Osteocyte (in vitro differentiated cells): ENCODE data around the gene NOTCH1. TPM values are rescaled to one million over a fixed set of nuclear protein-coding genes. Genes with fewer than 3 reads are reported as not detected.

Source experiments
- DNase-seq: peaks from one replicate; pipeline ENCODE4 v3.0.0; 2021; ENCODE audit warnings: mixed read lengths; ENCODE audit not compliant: unreplicated experiment; ENCODE audit errors: extremely low spot score
- H3K27ac Mint-ChIP-seq: one replicate; pipeline ENCODE4 v1.8.0; 2021; ENCODE audit warnings: mild to moderate bottlenecking, mixed read lengths; ENCODE audit not compliant: unreplicated experiment
- H3K27me3 Mint-ChIP-seq: one replicate; pipeline ENCODE4 v1.8.0; 2021; ENCODE audit warnings: mixed read lengths; ENCODE audit not compliant: unreplicated experiment
- H3K36me3 Mint-ChIP-seq: one replicate; pipeline ENCODE4 v1.8.0; 2021; ENCODE audit warnings: mixed read lengths; ENCODE audit not compliant: unreplicated experiment
- H3K4me1 Mint-ChIP-seq: one replicate; pipeline ENCODE4 v1.8.0; 2021; ENCODE audit warnings: mixed read lengths; ENCODE audit not compliant: unreplicated experiment
- H3K4me3 Mint-ChIP-seq: one replicate; pipeline ENCODE4 v1.8.0; 2021; ENCODE audit warnings: mild to moderate bottlenecking, moderate library complexity, mixed read lengths; ENCODE audit not compliant: unreplicated experiment
- H3K9me3 Mint-ChIP-seq: one replicate; pipeline ENCODE4 v1.8.0; 2021; ENCODE audit warnings: mixed read lengths; ENCODE audit not compliant: unreplicated experiment
- total RNA-seq: library from RNA; stranded (reverse); gene quantifications from 2 replicates; pipeline ENCODE4 v1.2.1, GENCODE V29; 2021
- TF ChIP-seq, protein P1 (sequence below): fragments of 200-600 bp; sonication (generic); IDR thresholded peaks from 2 replicates; pipeline ENCODE4 v1.5.0; 2021; ENCODE audit warnings: antibody characterized with exemption, mild to moderate bottlenecking, moderate library complexity

Gene NOTCH1
- total RNA-seq, 1 donor from 2014 or later: 44.9 TPM

DNA sequence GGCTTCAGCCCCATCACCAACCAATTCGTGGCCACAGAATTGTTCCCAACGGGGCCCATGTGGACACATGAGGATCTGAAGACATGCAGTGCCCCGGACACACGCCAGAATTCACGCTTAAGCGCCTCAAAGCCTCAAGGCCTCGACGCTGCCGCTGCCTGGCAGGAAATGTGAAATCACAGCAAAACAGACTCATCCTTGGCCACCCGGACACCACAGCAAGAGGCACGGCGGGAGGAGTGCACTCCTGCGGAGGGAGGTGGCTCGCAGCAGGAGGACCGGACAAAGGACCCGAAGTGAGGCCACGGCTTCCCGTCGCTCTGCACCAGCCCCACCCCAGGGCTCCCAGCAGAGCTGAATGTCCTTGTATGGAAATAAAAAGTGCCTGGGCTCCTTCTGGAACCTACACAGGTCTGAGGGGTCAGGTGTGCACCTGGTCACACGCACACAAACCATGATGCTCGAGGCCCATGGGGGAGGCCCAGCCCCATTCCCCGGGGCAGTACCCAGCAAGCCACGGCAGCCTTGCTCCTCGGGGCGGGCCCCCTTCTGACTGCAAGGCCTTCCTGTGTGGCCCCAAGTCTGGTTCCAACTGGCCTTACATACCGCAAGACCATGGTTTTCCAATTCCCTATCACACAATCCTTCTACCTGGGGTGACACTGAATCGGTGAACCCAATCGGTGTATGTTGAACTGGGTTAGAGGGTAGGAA is 73.1 kb downstream of the NOTCH1 start:
- TF ChIP-seq, protein P1, sequence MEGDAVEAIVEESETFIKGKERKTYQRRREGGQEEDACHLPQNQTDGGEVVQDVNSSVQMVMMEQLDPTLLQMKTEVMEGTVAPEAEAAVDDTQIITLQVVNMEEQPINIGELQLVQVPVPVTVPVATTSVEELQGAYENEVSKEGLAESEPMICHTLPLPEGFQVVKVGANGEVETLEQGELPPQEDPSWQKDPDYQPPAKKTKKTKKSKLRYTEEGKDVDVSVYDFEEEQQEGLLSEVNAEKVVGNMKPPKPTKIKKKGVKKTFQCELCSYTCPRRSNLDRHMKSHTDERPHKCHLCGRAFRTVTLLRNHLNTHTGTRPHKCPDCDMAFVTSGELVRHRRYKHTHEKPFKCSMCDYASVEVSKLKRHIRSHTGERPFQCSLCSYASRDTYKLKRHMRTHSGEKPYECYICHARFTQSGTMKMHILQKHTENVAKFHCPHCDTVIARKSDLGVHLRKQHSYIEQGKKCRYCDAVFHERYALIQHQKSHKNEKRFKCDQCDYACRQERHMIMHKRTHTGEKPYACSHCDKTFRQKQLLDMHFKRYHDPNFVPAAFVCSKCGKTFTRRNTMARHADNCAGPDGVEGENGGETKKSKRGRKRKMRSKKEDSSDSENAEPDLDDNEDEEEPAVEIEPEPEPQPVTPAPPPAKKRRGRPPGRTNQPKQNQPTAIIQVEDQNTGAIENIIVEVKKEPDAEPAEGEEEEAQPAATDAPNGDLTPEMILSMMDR: no peak
- no peaks in the 10 kb centered on the region for H3K9me3 Mint-ChIP-seq
- H3K36me3 Mint-ChIP-seq: peaks cover 29% of the 10 kb centered on the region
- H3K27me3 Mint-ChIP-seq: no peaks in the 10 kb centered on the region
- DNase-seq: no peak
- no peak overlapping the region for H3K27ac Mint-ChIP-seq
- no peaks in the 10 kb centered on the region for H3K4me1 Mint-ChIP-seq
- H3K4me3 Mint-ChIP-seq: no peak overlapping the region

DNA sequence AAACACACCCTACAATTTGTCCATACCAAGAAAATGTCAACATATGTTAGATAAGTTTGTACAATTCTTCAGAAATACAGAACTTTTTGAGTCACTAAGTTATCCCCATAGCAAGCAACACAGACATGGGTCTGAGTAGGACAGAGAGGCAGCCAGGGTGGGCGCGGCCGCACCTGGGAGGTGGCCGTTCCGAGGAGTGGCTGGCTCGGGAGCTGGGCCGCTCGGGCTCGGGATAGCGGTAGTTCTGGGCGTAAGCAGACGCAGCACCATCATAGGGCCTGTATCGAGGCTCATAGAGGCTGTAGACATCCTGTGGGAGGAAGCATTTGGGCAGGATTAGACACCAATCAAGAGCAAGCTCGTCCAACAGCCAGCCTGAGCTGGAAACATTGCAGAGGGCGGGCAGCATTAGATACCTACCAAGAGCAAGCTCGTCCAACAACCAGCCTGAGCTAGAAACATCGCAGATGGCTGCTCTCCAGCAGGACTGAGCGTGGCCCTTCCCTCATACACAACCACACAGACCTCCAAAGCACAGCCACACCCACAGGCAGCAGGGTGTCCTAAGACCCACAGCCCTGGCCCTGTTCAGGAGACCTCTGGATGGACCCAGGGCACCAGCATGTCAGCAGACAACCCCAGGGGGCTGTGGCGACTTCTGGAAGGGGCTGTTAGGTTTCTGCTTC is 73.9 kb downstream of the NOTCH1 start:
- DNase-seq: no peak
- TF ChIP-seq, protein P1: no peak
- Mint-ChIP-seq H3K9me3 (no peaks in the 10 kb centered on the region), H3K27me3 (no peaks in the 10 kb centered on the region), H3K36me3 (peaks cover 29% of the 10 kb centered on the region), H3K4me3 (no peak overlapping the region), H3K4me1 (no peaks in the 10 kb centered on the region), H3K27ac (no peak overlapping the region)

DNA sequence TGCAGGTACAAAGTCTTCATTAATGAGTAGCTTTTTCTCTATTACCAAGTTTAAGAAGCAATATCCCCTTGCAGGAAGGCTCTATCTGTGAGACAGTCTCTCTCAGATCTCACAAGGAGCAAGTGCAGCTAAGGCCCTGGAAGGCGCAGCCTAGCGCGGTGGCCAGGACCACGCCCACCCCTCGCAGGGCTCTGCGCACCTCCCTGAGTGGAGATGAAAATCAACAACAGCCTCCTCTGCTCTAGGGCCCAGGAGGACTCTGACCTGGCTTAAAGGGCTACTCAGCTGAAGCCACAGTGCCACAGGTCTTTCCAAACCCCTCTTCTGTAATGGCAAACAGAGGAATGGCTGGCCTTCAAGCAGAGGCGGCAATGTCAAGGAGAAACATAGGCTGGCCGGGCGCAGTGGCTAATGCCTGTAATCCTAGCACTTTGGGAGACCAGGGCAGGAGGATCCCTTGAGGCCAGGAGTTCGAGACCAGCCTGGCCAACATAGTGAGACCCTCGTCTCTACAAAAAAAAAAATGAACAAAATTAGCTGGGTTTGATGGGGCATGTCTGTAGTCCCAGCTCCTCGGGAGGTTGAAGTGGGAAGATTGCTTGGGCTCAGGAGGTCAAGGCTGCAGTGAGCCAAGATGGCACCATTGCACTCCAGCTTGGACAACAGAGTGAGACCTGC is 74.9 kb downstream of the NOTCH1 start:
- no peaks in the 10 kb centered on the region for H3K27me3 Mint-ChIP-seq

DNA sequence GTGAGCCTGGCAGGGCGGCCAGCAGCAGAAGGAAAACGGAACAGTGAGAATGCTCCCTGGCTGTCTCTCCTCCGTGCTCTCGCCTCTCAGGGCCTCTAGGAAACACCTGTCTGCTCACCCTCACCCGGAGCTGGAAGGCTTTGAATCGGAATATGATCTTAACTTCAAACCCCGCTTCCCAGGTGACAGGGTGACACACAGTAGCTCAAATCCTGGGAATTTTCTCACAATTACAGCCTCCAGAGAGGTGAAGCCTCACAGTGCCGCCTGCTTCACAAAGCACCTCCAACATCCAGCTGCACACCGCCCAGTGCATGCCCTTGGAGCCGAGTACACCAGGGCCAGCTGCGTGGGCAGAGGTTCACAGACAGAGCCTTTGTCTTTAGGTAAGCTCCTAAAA is 75.5 kb downstream of the NOTCH1 start:
- no peaks in the 10 kb centered on the region for H3K4me1 Mint-ChIP-seq
- no peak overlapping the region for H3K27ac Mint-ChIP-seq
- peaks cover 35% of the 10 kb centered on the region for H3K36me3 Mint-ChIP-seq
- no peak overlapping the region for H3K4me3 Mint-ChIP-seq
- no peak for DNase-seq
- H3K27me3 Mint-ChIP-seq: no peaks in the 10 kb centered on the region
- TF ChIP-seq, protein P1: no peak
- H3K9me3 Mint-ChIP-seq: no peaks in the 10 kb centered on the region

More for the DNA sequence above, 74.9 kb downstream of the NOTCH1 start:
- H3K27ac Mint-ChIP-seq: no peak overlapping the region
- H3K9me3 Mint-ChIP-seq: no peaks in the 10 kb centered on the region
- H3K36me3 Mint-ChIP-seq: peaks cover 37% of the 10 kb centered on the region
- no peak for DNase-seq
- H3K4me3 Mint-ChIP-seq: no peak overlapping the region
- TF ChIP-seq, protein P1: no peak
- H3K4me1 Mint-ChIP-seq: no peaks in the 10 kb centered on the region

DNA sequence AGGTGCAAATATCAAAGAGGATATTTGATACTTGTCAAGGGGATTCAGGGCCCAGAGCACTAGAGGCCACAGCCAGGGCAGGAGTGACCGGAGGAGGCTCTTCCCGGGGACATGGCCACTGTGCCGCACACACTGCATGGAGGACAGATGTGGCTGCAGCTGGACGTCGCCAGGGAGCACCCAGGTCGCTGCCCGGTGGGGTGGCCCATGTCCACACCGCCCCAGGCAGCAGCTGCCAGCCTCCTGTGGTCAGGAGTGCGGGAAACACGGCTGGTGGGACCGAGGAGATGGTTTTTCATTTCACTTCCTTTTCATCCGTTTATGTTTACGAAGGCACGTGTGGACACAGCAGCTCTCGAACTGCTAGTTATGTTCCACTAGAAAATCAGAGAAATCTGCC is 78.1 kb downstream of the NOTCH1 start:
- DNase-seq: no peak
- Mint-ChIP-seq H3K27me3 (no peaks in the 10 kb centered on the region), H3K36me3 (peaks cover 35% of the 10 kb centered on the region), H3K4me1 (no peaks in the 10 kb centered on the region), H3K9me3 (no peaks in the 10 kb centered on the region), H3K27ac (no peak overlapping the region), H3K4me3 (no peak overlapping the region)
- TF ChIP-seq, protein P1: no peak
